Endothelial cell of umbilical vein (primary cell): ENCODE data around the gene CUBN.

ENCODE experiments used
- CTCF ChIP-seq, 2 donors: IDR thresholded peaks; 1 replicate in 1 of 2; 2 replicates in 1 of 2; pipeline ENCODE4 v1.5.1; 2011; ENCODE audit warnings: low read length in 2 of 2, mild to moderate bottlenecking in 2 of 2, moderate library complexity in 2 of 2, control low read depth in 1 of 2, inconsistent platforms in 1 of 2, low read depth in 1 of 2; ENCODE audit not compliant: insufficient read depth in 1 of 2; ENCODE audit errors: extremely low read depth in 1 of 2
- EZH2 ChIP-seq: IDR thresholded peaks from 2 replicates; pipeline ENCODE4 v1.6.1; 2012; ENCODE audit warnings: borderline replicate concordance, low read depth, mild to moderate bottlenecking, moderate library complexity, low read length, inconsistent platforms; ENCODE audit not compliant: severe bottlenecking
- FOS ChIP-seq: IDR thresholded peaks from 2 replicates; pipeline ENCODE4 v1.6.1; 2011; ENCODE audit warnings: mild to moderate bottlenecking, low read length, moderate library complexity, borderline replicate concordance; ENCODE audit not compliant: insufficient read depth
- GATA2 ChIP-seq: IDR thresholded peaks from 2 replicates; pipeline ENCODE4 v1.7.0; 2011; ENCODE audit warnings: low read depth, mild to moderate bottlenecking, moderate library complexity, mixed read lengths, low read length; ENCODE audit not compliant: insufficient read length, insufficient read depth
- POLR2A ChIP-seq: IDR thresholded peaks from 2 replicates; pipeline ENCODE4 v1.6.1; 2012; ENCODE audit warnings: low read depth, mild to moderate bottlenecking, control low read depth, low read length
- POLR2AphosphoS5 ChIP-seq: IDR thresholded peaks from 2 replicates; pipeline ENCODE4 v1.6.1; 2012; ENCODE audit warnings: low read depth, mild to moderate bottlenecking, control low read depth, low read length, moderate library complexity; ENCODE audit not compliant: insufficient read depth
- TF ChIP-seq, protein P1 (sequence below): IDR thresholded peaks from 2 replicates; pipeline ENCODE4 v1.6.1; 2011; ENCODE audit not compliant: insufficient read depth, insufficient read length

- no peak for TF ChIP-seq POLR2A
- no peak for TF ChIP-seq CTCF (IDR thresholded peaks at IDR 0.05; ENCODE audit: extremely low read depth in 1 of 2, insufficient read depth in 1 of 2, low read depth in 1 of 2, low read length in 2 of 2)
- TF ChIP-seq EZH2, result no peak
- TF ChIP-seq POLR2AphosphoS5, result no peak
- TF ChIP-seq, protein P1, sequence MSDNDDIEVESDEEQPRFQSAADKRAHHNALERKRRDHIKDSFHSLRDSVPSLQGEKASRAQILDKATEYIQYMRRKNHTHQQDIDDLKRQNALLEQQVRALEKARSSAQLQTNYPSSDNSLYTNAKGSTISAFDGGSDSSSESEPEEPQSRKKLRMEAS, result no peak
- TF ChIP-seq FOS, result no peak
- no peak for TF ChIP-seq GATA2
These were observed 340.8 kb downstream of the CUBN start for GRCh38 chr10:16788778-16789177.
